Ishikawa (cell line): Measurements from ENCODE around the gene TRIM44.

Experiments used
- CREB1 ChIP-seq: IDR thresholded peaks from 2 replicates; pipeline ENCODE4 v1.6.1; 2012; ENCODE audit warnings: low read depth
- EP300 ChIP-seq: IDR thresholded peaks from 2 replicates; pipeline ENCODE4 v1.6.1; 2012; ENCODE audit warnings: borderline replicate concordance
- NFIC ChIP-seq: IDR thresholded peaks from 2 replicates; pipeline ENCODE4 v1.6.1; 2012
- RAD21 ChIP-seq: IDR thresholded peaks from 2 replicates; pipeline ENCODE4 v1.6.1; 2012; ENCODE audit warnings: low read depth
- TAF1 ChIP-seq: IDR thresholded peaks from 2 replicates; pipeline ENCODE4 v1.6.1; 2012; ENCODE audit warnings: low read depth, mild to moderate bottlenecking
- TCF12 ChIP-seq: IDR thresholded peaks from 2 replicates; pipeline ENCODE4 v1.6.1; 2012; ENCODE audit warnings: low read depth
- TEAD4 ChIP-seq: IDR thresholded peaks from 2 replicates; pipeline ENCODE4 v1.6.1; 2012
- YY1 ChIP-seq: IDR thresholded peaks from 2 replicates; pipeline ENCODE4 v1.6.1; 2012; ENCODE audit warnings: low read depth
- TF ChIP-seq, protein P1 (sequence below): IDR thresholded peaks from 2 replicates; pipeline ENCODE4 v1.6.1; 2012; ENCODE audit warnings: low read depth, mild to moderate bottlenecking
- TF ChIP-seq, protein P2 (sequence below): IDR thresholded peaks from 2 replicates; pipeline ENCODE4 v1.6.1; 2012

- no peak for TF ChIP-seq YY1
- no peak for TF ChIP-seq TAF1
- no peak for TF ChIP-seq TEAD4
- no peak for TF ChIP-seq RAD21
- no peak for TF ChIP-seq TCF12
- TF ChIP-seq EP300 = no peak
- TF ChIP-seq, protein P1, sequence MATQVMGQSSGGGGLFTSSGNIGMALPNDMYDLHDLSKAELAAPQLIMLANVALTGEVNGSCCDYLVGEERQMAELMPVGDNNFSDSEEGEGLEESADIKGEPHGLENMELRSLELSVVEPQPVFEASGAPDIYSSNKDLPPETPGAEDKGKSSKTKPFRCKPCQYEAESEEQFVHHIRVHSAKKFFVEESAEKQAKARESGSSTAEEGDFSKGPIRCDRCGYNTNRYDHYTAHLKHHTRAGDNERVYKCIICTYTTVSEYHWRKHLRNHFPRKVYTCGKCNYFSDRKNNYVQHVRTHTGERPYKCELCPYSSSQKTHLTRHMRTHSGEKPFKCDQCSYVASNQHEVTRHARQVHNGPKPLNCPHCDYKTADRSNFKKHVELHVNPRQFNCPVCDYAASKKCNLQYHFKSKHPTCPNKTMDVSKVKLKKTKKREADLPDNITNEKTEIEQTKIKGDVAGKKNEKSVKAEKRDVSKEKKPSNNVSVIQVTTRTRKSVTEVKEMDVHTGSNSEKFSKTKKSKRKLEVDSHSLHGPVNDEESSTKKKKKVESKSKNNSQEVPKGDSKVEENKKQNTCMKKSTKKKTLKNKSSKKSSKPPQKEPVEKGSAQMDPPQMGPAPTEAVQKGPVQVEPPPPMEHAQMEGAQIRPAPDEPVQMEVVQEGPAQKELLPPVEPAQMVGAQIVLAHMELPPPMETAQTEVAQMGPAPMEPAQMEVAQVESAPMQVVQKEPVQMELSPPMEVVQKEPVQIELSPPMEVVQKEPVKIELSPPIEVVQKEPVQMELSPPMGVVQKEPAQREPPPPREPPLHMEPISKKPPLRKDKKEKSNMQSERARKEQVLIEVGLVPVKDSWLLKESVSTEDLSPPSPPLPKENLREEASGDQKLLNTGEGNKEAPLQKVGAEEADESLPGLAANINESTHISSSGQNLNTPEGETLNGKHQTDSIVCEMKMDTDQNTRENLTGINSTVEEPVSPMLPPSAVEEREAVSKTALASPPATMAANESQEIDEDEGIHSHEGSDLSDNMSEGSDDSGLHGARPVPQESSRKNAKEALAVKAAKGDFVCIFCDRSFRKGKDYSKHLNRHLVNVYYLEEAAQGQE = no peak
- TF ChIP-seq, protein P2, sequence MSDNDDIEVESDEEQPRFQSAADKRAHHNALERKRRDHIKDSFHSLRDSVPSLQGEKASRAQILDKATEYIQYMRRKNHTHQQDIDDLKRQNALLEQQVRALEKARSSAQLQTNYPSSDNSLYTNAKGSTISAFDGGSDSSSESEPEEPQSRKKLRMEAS = no peak
- TF ChIP-seq NFIC = no peak
- no peak for TF ChIP-seq CREB1
These were observed 15.0 kb upstream of the TRIM44 start for GRCh38 chr11:35647421-35648093.
